GM23338 (cell line): ENCODE results near the gene DDR2. TPM values are rescaled to one million over a fixed set of nuclear protein-coding genes. Genes with fewer than 3 reads are reported as not detected.

ENCODE experiments used
- ATAC-seq: fragments of 200-7000 bp; cut with Tn5 transposase; 3 replicates; pipeline ENCODE4 v1.9.1; 2020
- DNase-seq: peaks from one replicate; pipeline ENCODE4 v3.0.0-alpha.2; 2015; ENCODE audit warnings: low spot score
- H2AFZ ChIP-seq: fragments of 200-600 bp; sonication (generic); 2 replicates; pipeline ENCODE4 v1.8.0; 2016; ENCODE audit warnings: antibody characterized with exemption, mild to moderate bottlenecking, moderate library complexity
- H3F3A ChIP-seq: fragments of 200-600 bp; sonication (generic); replicated peaks from 2 replicates; pipeline ENCODE4 v1.8.0; 2017; ENCODE audit warnings: antibody characterized with exemption, mixed run types, low read depth
- H3K27ac ChIP-seq: fragments of 200-600 bp; sonication (generic); 2 replicates; pipeline ENCODE4 v1.6.1; 2016; ENCODE audit warnings: low read depth
- H3K27me3 ChIP-seq: fragments of 200-600 bp; sonication (generic); 2 replicates; pipeline ENCODE4 v1.8.0; 2016; ENCODE audit warnings: mild to moderate bottlenecking, mixed run types, moderate library complexity; ENCODE audit not compliant: insufficient read depth
- H3K36me3 ChIP-seq: fragments of 200-600 bp; sonication (generic); 2 replicates; pipeline ENCODE4 v1.8.0; 2016; ENCODE audit warnings: mild to moderate bottlenecking; ENCODE audit not compliant: insufficient read depth
- H3K4me1 ChIP-seq: fragments of 200-600 bp; sonication (generic); 2 replicates; pipeline ENCODE4 v1.8.0; 2016; ENCODE audit warnings: mild to moderate bottlenecking, moderate library complexity; ENCODE audit not compliant: insufficient read depth
- H3K4me2 ChIP-seq: fragments of 200-600 bp; sonication (generic); 2 replicates; pipeline ENCODE4 v1.7.1; 2017; ENCODE audit warnings: mixed run types
- H3K4me3 ChIP-seq: fragments of 200-600 bp; sonication (generic); 2 replicates; pipeline ENCODE4 v1.6.1; 2016; ENCODE audit warnings: mixed run types
- H3K79me2 ChIP-seq: fragments of 200-600 bp; sonication (generic); replicated peaks from 2 replicates; pipeline ENCODE4 v1.8.0; 2017; ENCODE audit warnings: mild to moderate bottlenecking; ENCODE audit not compliant: insufficient read depth
- H3K9me2 ChIP-seq: fragments of 200-600 bp; sonication (generic); 2 replicates; pipeline ENCODE4 v1.8.0; 2017; ENCODE audit not compliant: insufficient read depth
- H4K20me1 ChIP-seq: fragments of 200-600 bp; sonication (generic); replicated peaks from 2 replicates; pipeline ENCODE4 v1.8.0; 2017; ENCODE audit warnings: mild to moderate bottlenecking; ENCODE audit not compliant: insufficient read depth
- H3K27ac Mint-ChIP-seq: 2 replicates; pipeline ENCODE4 v1.8.0; 2020; ENCODE audit warnings: inconsistent platforms, mild to moderate bottlenecking, moderate library complexity, mixed read lengths
- H3K27me3 Mint-ChIP-seq: 3 replicates; pipeline ENCODE4 v1.8.0; 2022; ENCODE audit warnings: low read depth, mild to moderate bottlenecking, moderate library complexity, mixed read lengths, inconsistent platforms; ENCODE audit not compliant: insufficient read depth, poor library complexity
- H3K36me3 Mint-ChIP-seq: 3 replicates; pipeline ENCODE4 v1.8.0; 2021; ENCODE audit warnings: low read depth, mild to moderate bottlenecking, inconsistent platforms, moderate library complexity, mixed read lengths
- H3K4me1 Mint-ChIP-seq: 3 replicates; pipeline ENCODE4 v1.8.0; 2020; ENCODE audit warnings: mild to moderate bottlenecking, inconsistent platforms, mixed read lengths
- H3K4me3 Mint-ChIP-seq: 3 replicates; pipeline ENCODE4 v1.8.0; 2021; ENCODE audit warnings: moderate library complexity, mild to moderate bottlenecking, inconsistent platforms, mixed read lengths
- H3K9me3 Mint-ChIP-seq: 3 replicates; pipeline ENCODE4 v1.8.0; 2020; ENCODE audit warnings: moderate library complexity, mild to moderate bottlenecking, inconsistent platforms, mixed read lengths
- EZH2 ChIP-seq: fragments of 200-600 bp; sonication (generic); IDR thresholded peaks from one replicate; pipeline ENCODE4 v1.8.0; 2017; ENCODE audit warnings: antibody characterized with exemption, mild to moderate bottlenecking, low read depth; ENCODE audit not compliant: unreplicated experiment
- EZH2phosphoT487 ChIP-seq: fragments of 200-600 bp; sonication (generic); IDR thresholded peaks from one replicate; pipeline ENCODE4 v1.8.1; 2018; ENCODE audit warnings: antibody characterized with exemption; ENCODE audit not compliant: unreplicated experiment
- JUNB ChIP-seq: IDR thresholded peaks from one replicate; pipeline ENCODE4 v1.6.1; 2016; ENCODE audit warnings: antibody characterized with exemption; ENCODE audit not compliant: unreplicated experiment
- NANOG ChIP-seq: IDR thresholded peaks from 2 replicates; pipeline ENCODE4 v1.6.1; 2016; ENCODE audit warnings: antibody characterized with exemption, borderline replicate concordance
- POLR2AphosphoS5 ChIP-seq: IDR thresholded peaks from 2 replicates; pipeline ENCODE4 v1.6.1; 2016; ENCODE audit warnings: antibody characterized with exemption, low read depth
- STAT1 ChIP-seq: IDR thresholded peaks from one replicate; pipeline ENCODE4 v1.6.1; 2016; ENCODE audit warnings: antibody characterized with exemption; ENCODE audit not compliant: unreplicated experiment
- ZNF331 ChIP-seq: fragments of 250-450 bp; sonication (Bioruptor Pico); IDR thresholded peaks from 2 replicates; pipeline ENCODE4 v1.5.0; 2020; ENCODE audit warnings: low read depth, mild to moderate bottlenecking, moderate library complexity
- polyA plus RNA-seq: library from polyadenylated mRNA; unstranded; fragments of >200 nt; fragmentation: Nextera tagmentation; extraction: Ambion mirVana; gene quantifications from 2 replicates; pipeline ENCODE4 v1.2.1, GENCODE V29; 2016
- total RNA-seq: library from RNA; depleted of rRNA; stranded (reverse); fragments of >200 nt; shearing (Covaris generic); gene quantifications from 2 replicates; pipeline ENCODE4 v1.2.3, GENCODE V29; 2014
- TF ChIP-seq, protein P1 (sequence below): IDR thresholded peaks from one replicate; pipeline ENCODE4 v1.6.1; 2018; ENCODE audit warnings: antibody characterized with exemption; ENCODE audit not compliant: unreplicated experiment
- TF ChIP-seq, protein P2 (sequence below): IDR thresholded peaks from 2 replicates; pipeline ENCODE4 v1.6.1; 2016; ENCODE audit warnings: antibody characterized with exemption
- TF ChIP-seq, protein P3 (sequence below): fragments of 250-450 bp; sonication (Bioruptor Pico); IDR thresholded peaks from 2 replicates; pipeline ENCODE4 v1.5.0; 2020; ENCODE audit warnings: mild to moderate bottlenecking, moderate library complexity

DDR2 gene
- total and polyA plus RNA-seq, 2 experiments from 2014 or later = 0.66 to 1.8 TPM

DNA sequence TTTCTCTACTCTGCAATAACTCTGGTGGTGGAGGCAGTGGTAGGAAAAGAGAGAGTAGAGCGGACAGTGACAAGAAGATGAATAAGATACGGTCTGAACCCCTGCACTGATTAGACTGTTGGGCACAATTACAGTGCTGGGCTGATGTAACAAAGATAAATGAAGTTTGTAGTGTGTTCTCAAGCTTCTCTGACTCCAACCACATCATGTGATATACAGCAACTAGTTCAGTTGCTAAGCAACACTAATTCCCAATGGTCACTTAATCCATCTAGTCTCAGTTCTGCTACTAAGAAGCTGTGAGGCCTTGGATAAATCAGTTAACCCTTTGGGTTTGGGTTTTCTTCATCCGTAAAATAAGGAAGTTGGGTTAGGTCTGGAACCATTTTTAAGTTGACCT, 17.3 kb downstream of the DDR2 start (continued):
- TF ChIP-seq, protein P1, sequence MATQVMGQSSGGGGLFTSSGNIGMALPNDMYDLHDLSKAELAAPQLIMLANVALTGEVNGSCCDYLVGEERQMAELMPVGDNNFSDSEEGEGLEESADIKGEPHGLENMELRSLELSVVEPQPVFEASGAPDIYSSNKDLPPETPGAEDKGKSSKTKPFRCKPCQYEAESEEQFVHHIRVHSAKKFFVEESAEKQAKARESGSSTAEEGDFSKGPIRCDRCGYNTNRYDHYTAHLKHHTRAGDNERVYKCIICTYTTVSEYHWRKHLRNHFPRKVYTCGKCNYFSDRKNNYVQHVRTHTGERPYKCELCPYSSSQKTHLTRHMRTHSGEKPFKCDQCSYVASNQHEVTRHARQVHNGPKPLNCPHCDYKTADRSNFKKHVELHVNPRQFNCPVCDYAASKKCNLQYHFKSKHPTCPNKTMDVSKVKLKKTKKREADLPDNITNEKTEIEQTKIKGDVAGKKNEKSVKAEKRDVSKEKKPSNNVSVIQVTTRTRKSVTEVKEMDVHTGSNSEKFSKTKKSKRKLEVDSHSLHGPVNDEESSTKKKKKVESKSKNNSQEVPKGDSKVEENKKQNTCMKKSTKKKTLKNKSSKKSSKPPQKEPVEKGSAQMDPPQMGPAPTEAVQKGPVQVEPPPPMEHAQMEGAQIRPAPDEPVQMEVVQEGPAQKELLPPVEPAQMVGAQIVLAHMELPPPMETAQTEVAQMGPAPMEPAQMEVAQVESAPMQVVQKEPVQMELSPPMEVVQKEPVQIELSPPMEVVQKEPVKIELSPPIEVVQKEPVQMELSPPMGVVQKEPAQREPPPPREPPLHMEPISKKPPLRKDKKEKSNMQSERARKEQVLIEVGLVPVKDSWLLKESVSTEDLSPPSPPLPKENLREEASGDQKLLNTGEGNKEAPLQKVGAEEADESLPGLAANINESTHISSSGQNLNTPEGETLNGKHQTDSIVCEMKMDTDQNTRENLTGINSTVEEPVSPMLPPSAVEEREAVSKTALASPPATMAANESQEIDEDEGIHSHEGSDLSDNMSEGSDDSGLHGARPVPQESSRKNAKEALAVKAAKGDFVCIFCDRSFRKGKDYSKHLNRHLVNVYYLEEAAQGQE = no peak

DNA sequence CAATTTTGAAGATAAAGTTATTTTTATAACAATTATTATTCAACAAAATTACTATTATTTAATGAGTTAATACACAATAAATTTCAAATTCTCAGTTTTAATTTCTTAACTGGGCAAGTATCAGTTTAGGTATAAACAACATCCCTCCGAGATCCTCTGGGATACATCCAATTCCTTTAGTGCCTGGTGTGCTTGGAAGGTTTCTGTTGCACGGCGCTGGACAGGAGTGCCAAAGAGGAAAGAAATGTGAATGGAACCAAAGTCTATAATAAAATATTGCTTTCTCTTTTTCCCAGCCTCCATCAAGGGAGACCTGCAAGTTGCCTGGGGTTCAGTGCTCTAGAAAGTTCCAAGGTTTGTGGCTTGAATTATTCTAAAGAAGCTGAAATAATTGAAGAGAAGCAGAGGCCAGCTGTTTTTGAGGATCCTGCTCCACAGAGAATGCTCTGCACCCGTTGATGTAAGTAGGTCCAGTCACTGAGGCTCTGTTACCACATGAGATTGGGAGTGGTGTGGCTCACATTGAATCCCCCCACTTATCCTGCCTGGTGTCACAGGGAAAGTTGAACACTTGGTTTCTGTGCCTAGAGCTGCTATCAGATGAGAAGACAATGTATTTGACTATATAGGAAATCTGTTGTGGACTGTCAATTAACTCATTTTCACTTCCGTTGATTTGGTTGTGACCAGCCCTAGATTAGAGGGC, 22.8 kb downstream of the DDR2 start:
- no peak for ATAC-seq
- H3K36me3 Mint-ChIP-seq = no peaks in the 10 kb centered on the region
- H3K4me3 Mint-ChIP-seq = no peak overlapping the region
- Histone ChIP-seq H3K4me2 (no peak overlapping the region), H3K9me2 (no peaks in the 10 kb centered on the region), H3K79me2 (no peaks in the 10 kb centered on the region), H2AFZ (no peak overlapping the region), H4K20me1 (no peaks in the 10 kb centered on the region; the same call in 1 of the 2 replicates), H3K4me3 (no peak overlapping the region), H3K4me1 (no peaks in the 10 kb centered on the region), H3F3A (no peaks in the 10 kb centered on the region), H3K27me3 (no peaks in the 10 kb centered on the region), H3K27ac (no peak overlapping the region), H3K36me3 (no peaks in the 10 kb centered on the region)
- DNase-seq = no peak
- no peak overlapping the region for H3K27ac Mint-ChIP-seq
- H3K27me3 Mint-ChIP-seq = peaks cover 2% of the 10 kb centered on the region
- H3K4me1 Mint-ChIP-seq = no peaks in the 10 kb centered on the region; the same call in 2 of the 3 replicates
- no peaks in the 10 kb centered on the region for H3K9me3 Mint-ChIP-seq
- TF ChIP-seq JUNB (no peak), EZH2phosphoT487 (no peak), POLR2AphosphoS5 (no peak), NANOG (no peak), STAT1 (no peak), EZH2 (no peak), ZNF331 (CRISPR knock-in tag) (no peak)
- TF ChIP-seq, protein P2, sequence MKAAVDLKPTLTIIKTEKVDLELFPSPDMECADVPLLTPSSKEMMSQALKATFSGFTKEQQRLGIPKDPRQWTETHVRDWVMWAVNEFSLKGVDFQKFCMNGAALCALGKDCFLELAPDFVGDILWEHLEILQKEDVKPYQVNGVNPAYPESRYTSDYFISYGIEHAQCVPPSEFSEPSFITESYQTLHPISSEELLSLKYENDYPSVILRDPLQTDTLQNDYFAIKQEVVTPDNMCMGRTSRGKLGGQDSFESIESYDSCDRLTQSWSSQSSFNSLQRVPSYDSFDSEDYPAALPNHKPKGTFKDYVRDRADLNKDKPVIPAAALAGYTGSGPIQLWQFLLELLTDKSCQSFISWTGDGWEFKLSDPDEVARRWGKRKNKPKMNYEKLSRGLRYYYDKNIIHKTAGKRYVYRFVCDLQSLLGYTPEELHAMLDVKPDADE = no peak
- TF ChIP-seq, protein P3, sequence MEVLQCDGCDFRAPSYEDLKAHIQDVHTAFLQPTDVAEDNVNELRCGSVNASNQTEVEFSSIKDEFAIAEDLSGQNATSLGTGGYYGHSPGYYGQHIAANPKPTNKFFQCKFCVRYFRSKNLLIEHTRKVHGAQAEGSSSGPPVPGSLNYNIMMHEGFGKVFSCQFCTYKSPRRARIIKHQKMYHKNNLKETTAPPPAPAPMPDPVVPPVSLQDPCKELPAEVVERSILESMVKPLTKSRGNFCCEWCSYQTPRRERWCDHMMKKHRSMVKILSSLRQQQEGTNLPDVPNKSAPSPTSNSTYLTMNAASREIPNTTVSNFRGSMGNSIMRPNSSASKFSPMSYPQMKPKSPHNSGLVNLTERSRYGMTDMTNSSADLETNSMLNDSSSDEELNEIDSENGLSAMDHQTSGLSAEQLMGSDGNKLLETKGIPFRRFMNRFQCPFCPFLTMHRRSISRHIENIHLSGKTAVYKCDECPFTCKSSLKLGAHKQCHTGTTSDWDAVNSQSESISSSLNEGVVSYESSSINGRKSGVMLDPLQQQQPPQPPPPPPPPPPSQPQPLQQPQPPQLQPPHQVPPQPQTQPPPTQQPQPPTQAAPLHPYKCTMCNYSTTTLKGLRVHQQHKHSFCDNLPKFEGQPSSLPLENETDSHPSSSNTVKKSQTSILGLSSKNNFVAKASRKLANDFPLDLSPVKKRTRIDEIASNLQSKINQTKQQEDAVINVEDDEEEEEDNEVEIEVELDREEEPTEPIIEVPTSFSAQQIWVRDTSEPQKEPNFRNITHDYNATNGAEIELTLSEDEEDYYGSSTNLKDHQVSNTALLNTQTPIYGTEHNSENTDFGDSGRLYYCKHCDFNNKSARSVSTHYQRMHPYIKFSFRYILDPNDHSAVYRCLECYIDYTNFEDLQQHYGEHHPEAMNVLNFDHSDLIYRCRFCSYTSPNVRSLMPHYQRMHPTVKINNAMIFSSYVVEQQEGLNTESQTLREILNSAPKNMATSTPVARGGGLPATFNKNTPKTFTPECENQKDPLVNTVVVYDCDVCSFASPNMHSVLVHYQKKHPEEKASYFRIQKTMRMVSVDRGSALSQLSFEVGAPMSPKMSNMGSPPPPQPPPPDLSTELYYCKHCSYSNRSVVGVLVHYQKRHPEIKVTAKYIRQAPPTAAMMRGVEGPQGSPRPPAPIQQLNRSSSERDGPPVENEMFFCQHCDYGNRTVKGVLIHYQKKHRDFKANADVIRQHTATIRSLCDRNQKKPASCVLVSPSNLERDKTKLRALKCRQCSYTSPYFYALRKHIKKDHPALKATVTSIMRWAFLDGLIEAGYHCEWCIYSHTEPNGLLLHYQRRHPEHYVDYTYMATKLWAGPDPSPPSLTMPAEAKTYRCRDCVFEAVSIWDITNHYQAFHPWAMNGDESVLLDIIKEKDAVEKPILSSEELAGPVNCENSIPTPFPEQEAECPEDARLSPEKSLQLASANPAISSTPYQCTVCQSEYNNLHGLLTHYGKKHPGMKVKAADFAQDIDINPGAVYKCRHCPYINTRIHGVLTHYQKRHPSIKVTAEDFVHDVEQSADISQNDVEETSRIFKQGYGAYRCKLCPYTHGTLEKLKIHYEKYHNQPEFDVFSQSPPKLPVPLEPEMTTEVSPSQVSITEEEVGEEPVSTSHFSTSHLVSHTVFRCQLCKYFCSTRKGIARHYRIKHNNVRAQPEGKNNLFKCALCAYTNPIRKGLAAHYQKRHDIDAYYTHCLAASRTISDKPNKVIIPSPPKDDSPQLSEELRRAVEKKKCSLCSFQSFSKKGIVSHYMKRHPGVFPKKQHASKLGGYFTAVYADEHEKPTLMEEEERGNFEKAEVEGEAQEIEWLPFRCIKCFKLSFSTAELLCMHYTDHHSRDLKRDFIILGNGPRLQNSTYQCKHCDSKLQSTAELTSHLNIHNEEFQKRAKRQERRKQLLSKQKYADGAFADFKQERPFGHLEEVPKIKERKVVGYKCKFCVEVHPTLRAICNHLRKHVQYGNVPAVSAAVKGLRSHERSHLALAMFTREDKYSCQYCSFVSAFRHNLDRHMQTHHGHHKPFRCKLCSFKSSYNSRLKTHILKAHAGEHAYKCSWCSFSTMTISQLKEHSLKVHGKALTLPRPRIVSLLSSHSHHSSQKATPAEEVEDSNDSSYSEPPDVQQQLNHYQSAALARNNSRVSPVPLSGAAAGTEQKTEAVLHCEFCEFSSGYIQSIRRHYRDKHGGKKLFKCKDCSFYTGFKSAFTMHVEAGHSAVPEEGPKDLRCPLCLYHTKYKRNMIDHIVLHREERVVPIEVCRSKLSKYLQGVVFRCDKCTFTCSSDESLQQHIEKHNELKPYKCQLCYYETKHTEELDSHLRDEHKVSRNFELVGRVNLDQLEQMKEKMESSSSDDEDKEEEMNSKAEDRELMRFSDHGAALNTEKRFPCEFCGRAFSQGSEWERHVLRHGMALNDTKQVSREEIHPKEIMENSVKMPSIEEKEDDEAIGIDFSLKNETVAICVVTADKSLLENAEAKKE (CRISPR knock-in tag) = no peak
- TF ChIP-seq, protein P1 = no peak
